Activated CD4-positive, alpha-beta T cell treated with anti-CD3 and anti-CD28 coated beads for 4 hours (primary cell): ENCODE measurements around the gene HSBP1L1.
A peak's percentile ranks its signal among the peaks of the same experiment; 100 is the strongest.
"Not testable (repeated sequence)": the region's sequence is repeated elsewhere in the genome, so short reads cannot be mapped to it uniquely, and the experiment has no call there.

Source experiments
- DNase-seq, 2 donors: peaks; one replicate each; pipeline ENCODE4 v3.0.0-alpha.2; 2020

HSBP1L1 gene

DNA sequence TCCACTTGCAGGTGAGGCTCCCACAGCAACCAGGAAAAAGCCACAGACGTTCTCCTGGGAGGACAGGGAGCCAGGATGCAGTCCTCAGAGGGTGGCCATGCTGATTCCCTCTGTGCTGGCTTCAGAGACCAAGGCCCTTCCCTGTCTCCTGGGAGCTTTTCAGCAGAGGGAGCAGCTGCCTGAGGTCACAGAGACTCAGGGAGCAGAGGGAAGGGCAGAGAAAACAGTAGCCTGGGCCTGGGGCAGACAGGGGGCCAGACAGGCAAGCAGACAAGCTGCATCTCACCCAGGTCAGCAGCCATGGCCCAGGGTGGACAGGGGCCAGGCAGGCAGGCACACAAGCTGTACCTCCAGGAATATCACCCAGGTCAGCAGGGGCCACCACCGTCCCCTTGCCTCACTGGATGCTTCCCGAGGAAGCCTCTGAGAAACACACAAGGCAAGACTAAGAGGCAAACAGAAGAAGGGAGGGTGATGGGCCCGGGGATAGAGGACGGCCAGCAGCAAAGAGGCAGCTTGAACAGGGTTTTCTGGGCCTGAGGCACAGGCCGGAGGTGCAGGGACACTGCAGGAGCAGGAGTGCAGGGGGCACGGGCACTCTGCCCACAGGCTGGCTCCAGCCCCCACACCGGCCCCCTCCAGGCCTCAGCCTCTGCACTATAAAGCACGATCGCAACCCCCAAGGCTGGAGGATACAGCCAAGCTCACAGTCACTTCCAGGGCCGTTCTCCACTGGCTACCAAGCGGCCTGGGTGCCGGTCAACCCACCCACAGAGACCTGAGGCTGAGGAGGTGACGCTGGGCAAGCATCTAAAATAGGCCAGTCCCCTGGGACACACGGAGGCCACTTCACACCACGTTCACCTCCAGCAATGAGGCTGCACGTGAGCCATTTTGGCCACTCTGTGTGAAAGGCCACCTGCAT lies 19.1 kb upstream of the HSBP1L1 start:
- no peak for DNase-seq

DNA sequence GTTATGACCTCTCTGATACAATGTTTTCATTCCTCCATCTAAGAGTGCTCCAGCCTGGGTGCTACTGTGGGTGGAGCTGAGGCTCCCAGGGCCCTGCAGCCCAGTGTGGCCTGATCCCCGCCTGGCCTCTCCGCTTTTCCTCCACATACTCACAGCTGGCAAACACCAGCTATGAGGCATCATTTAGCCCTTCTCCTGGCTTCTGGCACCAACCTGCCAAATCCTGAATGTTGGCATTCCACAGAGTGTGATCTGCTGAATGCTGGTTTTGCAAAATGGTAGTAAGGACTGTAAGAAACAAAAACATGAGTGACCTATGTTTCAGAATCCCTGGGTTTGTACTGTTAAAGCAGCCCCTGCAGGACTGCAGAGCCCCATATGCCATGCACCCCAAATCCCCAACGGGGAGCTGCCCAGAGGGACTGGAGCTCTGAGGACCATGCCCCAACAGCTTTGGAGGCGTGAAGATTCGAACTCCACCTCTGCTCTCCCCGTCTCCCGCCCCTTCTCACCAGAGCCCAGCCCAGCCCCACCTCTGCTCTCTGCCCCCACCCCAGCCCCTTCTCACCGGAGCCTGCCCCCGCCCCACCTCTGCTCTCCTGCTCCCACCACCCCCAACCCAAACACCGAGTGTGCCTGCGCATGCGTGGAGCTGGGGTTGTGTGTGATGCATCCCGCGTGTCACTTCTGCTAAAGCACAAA lies 17.2 kb upstream of the HSBP1L1 start:
- DNase-seq: no peak

DNA sequence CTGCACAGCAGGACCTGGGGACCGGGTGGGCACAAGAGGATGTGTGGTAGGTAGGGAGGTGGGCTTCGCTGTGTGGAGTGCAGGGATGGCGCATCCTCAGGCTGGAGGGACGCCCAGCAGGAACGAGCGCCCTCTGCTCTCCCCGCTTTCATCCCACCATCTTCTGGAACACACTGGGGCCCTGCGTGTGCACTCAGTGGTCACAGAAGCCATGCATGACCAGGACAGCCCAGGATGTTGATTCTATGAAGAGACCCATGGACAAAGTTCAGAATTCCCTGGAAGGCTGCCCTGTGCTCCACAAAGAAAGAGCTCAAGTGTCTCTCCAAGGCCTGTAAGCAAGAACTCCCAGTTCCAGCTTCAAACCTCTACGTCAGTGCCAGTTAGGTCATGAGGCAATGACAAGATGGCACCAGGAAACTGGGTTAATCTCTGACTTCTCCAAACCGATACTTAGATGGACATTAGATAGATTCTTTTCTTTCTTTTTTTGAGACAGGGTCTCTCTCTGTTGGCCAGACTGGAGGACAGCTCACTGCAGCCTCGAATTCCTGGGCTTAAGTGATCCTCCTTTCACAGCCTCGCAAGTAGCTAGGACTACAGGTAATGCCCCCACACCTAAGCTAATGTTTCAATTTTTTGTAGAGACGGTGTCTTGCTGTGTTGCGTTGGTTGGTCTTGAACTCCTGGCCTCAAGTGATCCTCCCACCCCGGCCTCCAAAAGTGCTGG lies 16.4 kb upstream of the HSBP1L1 start:
- DNase-seq: no peak

DNA sequence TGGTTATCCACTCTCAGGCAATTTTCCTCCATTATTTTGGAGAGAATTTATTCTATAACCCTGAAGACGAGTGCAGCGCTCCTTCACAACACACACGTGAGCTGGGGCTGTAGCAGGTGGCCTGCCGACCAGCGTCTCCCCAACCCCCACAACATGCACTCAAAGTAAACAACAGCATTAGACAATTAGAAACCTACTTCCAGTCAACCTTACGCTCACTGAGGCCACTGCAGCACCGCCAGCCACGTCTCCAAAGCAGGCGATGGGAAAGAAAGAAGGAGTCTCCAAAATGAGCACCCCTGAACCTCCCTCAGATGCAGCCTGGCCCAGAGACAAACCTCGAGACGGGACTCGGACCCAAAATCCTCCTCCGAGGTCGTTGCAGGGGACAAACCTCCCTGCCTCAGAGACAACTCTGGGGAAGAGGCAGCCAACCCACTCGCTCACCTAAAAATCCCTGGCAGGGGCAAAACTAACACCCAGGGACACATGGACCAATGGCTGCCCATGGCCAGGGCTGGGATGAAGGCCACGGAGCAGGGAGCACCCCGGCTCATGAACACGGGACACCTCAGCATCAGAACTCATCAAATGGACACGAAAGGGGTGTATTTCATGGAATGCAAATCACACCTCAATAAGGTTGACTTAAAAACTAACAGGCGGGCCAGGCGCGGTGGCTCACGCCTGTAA lies 15.6 kb upstream of the HSBP1L1 start:
- DNase-seq: no peak

GRCh38 chr18:79949697-79950487 lies 14.6 kb upstream of the HSBP1L1 start:
- no peak for DNase-seq

DNA sequence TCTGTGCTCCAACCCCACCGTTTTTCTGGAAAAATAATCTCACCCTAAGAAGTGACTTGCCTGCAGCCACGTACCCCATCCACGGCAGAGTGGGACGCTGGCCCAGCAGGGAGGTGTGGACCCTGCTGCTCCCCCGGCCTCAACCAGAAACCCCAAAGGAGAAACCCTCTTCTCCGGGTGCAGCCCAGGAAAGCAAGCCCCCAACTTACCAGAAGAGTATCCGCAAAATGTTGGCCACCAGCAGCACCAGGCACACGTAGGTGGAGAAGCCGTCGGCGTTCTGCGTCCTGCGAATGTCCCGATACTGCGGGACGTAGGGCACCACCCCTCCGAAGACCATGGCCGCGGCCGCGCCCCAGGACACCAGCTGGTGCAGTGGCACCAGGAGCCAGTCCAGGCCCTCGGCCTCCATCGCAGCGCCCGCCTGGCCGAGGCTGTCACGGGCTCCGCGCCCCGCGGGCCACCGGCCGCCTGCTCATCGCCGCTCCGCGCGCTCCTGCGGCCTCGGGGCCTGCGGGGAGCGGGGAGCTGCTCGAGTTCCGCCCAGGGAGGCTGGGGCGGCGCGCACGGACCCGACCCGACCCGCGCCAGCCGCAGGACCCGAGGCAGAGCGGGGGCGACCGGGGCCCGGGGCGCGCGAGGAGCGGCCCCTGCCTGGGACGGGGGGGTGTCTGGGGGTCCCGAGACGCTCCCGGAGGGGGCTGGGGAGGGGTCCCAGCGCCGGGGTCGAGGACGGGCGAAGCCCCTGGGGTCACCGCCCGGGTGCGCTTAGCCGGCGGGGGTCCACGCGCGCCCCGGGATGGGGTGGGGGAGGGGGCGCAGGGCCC lies 13.7 kb upstream of the HSBP1L1 start:
- DNase-seq: no peak

- peak; percentile 91 to 97 for DNase-seq
Observed at GRCh38 chr18:79951545-79952455, 12.6 kb upstream of the HSBP1L1 start, which contains the start of gene SLC66A2. Gene SLC66A2 (minus strand): TSS chr18:79951653. CDS start chr18:79950926, 727 bp downstream.

DNA sequence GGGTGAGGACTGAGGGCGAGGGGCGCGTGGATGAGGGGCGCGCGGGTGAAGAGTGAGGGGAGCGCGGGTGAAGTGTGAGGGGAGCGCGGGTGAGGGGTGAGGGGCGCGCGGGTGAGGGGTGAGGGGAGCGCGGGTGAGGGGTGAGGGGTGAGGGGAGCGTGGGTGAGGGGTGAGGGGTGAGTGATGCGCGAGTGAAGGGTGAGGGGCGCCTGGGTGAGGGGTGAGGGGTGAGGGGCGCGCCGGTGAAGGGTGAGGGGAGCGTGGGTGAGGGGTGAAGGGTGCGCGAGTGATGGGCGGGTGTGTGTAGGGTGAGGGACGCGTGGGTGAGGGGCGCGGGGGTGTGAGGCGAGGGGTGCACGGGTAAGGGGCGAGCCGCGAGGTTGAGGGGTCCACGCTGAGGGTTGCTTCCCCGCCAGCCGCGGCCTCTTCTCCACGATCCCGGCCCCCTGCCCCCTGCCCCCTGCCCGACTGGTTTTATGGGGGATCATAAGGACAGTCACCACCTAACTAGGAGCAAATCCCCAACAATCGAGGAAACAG lies 11.9 kb upstream of the HSBP1L1 start:
- no peak for DNase-seq

DNA sequence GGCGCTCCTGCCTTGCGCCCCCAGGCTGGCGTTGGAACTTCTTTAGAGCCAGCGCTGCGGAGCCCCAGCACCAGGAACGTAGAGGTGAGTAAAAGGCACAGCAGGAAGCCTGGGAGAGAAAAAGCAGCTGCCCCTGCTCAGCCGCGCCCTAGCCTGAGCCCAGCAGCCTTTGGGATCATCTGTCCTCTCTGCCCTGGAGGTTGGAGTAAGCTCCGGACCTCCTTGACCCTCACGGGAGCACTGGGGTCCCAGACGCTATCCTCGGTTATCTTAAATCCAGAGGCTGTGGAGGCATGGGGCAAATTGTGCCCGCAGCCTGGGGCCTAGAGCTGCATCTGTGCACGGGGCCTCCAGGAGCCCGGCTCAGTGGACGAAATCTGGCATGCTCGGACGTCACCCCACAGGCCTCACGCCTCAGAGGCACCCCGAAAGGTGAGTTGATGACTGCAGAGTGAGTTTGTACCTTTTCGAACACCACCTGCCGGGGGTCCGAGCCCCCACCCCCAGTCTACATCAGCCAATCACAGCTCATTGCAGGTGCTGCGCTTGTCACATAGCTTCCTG lies 11.4 kb upstream of the HSBP1L1 start:
- no peak for DNase-seq

DNA sequence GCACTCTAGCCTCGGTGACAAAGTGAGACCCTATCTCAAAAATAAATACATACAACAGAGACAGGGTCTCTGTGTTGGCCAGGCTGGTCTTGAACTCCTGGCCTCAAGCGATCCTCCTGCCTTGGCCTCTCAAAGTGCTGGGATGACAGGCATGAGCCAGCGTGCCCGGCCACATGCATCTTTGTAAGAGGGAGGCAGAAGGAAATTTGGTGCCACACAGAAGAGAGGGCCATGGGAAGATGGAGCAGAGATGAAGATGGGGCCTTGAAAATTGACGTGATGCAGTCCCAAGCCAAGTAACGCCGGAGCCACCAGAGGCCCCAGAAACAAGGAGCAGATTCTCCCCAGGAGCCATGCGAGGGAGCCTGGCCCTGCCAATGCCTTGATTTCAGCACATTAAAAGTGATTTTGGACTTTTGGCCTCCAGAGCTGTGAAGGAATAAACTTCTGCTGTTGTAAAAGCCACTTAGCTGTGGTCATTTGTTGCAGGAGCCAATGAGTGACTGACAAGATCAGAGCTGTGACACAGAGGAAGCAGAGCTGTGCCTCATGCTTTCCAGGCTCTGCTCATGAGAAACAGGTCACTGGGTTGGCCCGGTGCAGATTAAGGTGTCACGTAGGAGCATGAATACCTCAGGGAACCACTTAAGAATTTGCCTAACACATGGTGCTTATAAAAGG lies 10.3 kb upstream of the HSBP1L1 start:
- DNase-seq: no peak

GRCh38 chr18:79954791-79955190 lies 9.7 kb upstream of the HSBP1L1 start:
- no peak for DNase-seq

- DNase-seq: no peak
Observed at GRCh38 chr18:79955302-79956075, 9.0 kb upstream of the HSBP1L1 start.

DNA sequence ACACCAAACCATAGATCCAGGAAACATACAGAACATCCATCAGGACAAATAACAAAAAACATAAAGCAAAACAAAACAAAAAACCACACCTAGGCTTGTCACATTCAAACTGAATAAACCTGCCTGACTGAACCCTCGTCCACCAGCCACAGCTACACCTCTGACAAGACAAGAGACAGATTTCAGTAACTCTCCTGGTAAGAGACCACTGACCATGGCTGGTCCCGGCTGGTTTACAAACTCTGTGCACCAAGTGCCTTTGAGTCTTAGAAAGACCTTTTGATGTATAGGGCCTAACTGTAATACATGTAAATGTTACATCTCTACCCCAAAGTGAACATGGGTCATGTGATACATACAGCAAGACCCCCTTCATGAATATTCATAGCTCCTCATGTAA lies 8.2 kb upstream of the HSBP1L1 start:
- DNase-seq: no peak

DNA sequence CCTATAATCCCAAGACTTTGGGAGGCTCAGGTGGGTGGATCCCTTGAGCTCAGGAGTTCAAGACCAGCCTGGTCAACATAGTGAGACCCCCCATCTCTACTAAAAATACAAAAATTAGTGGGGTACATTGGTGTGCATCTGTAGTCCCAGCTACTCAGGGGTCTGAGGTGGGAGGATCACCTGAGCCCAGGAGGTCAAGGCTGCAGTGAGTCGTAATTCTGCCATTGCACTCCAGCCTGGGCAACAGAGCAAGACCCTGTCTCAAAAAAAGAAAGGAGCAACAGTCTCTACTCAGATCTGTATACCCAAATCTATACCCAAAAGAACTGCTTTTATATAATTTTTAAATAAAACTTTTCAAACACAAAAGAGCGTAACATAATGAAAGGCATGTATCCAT lies 5.5 kb upstream of the HSBP1L1 start:
- no peak for DNase-seq

DNA sequence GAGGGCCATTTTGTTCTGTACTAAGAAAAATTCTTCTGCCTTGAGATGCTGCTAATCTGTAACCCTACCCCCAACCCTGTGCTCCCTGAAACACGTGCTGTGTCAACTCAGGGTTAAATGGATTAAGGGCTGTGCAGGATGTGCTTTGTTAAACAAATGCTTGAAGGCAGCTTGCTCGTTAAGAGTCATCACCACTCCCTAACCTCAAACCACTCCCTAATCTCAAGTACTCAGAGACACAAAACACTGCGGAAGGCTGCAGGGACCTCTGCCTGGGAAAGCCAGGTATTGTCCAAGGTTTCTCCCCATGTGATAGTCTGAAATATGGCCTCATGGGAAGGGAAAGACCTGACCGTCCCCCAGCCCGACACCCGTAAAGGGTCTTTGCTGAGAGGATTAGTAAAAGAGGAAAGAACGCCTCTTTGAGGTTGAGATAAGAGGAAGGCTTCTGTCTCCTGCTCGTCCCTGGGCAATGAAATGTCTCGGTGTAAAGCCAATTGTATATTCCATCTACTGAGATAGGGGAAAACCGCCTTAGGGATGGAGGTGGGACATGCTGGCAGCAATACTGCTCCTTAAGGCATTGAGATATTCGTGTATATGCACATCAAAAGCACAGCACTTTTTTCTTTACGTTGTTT lies 4.2 kb upstream of the HSBP1L1 start:
- DNase-seq: not testable (repeated sequence)

DNA sequence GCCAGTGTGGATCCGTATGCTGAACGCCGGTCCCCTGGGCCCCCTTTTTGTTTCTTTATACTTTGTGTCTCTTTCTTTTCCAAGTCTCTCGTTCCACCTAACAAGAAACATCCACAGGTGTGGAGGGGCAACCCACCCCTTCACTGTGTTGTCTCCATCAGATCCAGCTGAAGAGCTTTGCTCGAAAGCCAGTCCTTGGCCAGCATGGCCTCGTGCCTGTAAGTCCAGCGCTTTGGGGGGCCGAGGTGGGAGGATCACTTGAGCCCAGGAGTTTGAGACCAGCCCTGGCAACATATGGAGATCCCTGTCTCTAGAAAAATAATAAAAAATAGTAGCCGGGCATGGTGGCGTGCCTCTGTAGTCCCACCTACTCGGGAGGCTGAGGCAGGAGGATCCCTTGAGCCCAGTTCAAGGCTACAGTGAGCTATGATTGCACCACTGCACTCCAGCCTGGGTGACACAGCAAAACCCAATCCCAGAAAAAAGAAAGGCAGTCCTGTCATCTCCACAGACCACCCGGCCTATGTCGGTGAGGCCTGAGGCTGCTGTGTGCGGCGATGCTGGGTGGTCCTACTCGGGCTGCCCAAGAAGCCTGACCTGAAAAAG lies 3.4 kb upstream of the HSBP1L1 start:
- no peak for DNase-seq
